GM12874 (cell line): ENCODE data around the gene CRYBG1.

Experiments used
- TF ChIP-seq, protein P1 (sequence below): IDR thresholded peaks from 2 replicates; pipeline ENCODE4 v1.5.1; 2011; ENCODE audit warnings: low read depth, mild to moderate bottlenecking, control low read depth, low read length, moderate library complexity; ENCODE audit not compliant: insufficient read depth

CRYBG1 gene

DNA sequence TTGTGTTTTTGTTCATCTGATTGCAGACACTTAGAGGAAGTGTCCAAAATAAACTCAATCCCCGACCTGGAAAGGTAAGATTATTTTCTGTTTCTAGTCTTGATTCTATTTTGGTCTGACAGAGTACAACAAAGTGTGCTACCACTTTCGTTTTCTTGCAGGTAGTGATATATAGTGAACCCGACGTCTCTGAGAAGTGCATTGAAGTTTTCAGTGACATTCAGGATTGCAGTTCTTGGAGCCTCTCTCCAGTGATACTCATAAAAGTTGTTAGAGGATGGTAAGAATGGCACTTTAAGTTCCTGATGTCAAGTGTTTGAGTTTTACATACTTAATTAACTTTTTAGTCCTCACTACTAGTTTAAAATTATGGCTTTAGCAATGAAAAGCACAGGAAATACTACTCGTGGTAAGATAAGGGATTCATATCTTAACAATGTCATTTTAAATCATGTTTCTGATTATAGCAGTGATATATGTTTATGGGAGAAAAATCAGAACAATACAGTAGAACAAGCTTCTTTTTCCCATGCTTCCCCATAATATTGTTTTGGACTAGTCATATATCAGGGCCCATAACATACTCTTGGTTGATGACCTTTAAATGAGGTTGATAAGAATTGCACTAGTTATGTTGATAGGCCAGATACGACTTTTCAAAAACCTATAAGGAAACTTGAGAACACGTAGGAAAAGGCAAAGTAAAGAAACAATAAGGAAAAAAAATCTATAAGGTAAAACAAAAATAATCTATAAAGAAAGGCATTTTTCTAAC, 164.8 kb downstream of the CRYBG1 start:
- TF ChIP-seq, protein P1, sequence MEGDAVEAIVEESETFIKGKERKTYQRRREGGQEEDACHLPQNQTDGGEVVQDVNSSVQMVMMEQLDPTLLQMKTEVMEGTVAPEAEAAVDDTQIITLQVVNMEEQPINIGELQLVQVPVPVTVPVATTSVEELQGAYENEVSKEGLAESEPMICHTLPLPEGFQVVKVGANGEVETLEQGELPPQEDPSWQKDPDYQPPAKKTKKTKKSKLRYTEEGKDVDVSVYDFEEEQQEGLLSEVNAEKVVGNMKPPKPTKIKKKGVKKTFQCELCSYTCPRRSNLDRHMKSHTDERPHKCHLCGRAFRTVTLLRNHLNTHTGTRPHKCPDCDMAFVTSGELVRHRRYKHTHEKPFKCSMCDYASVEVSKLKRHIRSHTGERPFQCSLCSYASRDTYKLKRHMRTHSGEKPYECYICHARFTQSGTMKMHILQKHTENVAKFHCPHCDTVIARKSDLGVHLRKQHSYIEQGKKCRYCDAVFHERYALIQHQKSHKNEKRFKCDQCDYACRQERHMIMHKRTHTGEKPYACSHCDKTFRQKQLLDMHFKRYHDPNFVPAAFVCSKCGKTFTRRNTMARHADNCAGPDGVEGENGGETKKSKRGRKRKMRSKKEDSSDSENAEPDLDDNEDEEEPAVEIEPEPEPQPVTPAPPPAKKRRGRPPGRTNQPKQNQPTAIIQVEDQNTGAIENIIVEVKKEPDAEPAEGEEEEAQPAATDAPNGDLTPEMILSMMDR: no peak

DNA sequence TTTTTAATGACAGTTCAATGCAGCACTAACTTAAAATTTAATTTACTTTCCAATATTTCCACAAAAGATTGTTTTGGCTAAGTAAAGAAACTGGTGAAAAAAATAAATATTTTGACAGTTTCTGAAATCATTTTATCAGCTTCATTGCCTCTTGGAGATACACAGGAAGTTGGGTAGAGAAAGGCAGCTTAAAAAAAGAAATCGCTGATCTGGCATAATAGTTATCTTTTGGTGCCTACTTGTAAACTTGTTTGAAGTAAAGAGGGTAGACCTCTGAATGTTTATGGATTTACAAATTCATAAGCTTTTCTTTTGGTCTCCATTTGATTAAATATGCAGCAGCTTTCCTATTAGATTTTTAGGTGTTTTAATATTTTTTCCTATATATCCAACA, 165.4 kb downstream of the CRYBG1 start:
- TF ChIP-seq, protein P1: no peak

DNA sequence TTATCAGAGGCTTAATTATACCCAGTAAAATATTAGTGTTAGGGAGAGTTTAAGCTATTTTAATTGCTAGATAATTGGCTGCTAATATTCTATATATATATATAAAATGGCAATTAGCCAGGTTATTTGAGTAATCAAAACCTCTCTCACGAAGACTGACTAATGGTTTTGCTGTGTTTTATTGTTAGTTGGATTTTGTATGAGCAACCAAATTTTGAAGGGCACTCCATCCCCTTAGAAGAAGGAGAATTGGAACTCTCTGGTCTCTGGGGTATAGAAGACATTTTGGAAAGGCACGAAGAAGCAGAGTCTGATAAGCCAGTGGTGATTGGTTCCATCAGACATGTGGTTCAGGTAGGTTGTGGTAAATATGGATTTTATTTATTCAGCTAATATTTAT, 166.6 kb downstream of the CRYBG1 start:
- TF ChIP-seq, protein P1: no peak

DNA sequence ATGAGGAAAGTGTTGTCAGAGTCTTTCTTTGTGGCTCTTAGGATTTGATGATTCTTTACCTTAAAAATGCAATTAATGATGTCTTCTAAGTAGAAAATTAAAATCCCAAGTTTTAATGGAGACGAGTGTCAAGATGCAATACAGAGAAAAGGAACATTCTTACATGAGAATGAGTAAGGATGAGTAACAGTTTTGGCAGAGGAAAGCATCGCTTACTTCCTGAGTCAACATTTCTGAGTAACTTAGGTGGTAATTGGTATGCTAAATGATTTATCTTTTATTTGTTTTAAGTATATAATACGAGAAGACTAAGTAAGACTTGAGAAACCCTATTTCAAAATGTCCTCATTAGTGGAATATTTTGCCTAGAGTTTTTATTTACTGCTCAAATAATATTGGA, 167.5 kb downstream of the CRYBG1 start:
- TF ChIP-seq, protein P1: no peak

DNA sequence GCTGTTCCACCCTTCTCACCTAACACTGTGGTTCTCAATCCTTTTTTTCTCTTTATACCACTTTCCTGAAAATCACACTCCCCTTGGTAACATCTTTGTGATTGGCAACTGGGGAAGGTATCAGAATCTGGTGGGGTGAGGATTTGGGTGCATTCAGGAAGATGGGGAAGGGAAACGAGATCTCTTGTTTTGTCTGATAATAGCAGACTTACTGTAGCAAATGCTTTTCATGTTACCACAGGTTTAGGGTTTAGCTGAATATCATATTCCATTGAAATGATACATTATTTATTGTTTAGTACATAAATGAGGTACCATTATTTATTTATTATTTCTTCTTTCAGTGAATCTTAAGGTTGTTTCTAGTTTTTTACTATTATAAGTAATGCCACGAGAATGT, 168.0 kb downstream of the CRYBG1 start:
- TF ChIP-seq, protein P1: no peak

DNA sequence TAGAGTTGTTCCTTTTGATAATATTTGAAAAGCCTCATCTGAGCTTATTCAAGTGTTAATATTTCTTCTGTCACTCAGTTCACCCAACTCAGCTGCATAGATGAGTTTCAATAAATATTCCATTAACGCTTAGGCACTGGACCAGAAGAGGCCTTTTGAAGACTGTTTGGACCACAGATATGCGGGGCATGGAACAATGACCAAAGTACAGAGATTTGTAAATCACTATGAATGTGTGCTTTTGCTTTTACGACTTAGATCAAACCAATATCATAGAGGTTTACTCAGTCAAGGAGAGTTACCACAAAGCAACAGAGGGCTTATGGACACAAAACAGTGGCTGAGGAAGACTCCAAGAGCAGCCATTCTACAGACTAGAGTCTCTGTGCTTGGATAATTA, 168.9 kb downstream of the CRYBG1 start:
- TF ChIP-seq, protein P1: no peak

DNA sequence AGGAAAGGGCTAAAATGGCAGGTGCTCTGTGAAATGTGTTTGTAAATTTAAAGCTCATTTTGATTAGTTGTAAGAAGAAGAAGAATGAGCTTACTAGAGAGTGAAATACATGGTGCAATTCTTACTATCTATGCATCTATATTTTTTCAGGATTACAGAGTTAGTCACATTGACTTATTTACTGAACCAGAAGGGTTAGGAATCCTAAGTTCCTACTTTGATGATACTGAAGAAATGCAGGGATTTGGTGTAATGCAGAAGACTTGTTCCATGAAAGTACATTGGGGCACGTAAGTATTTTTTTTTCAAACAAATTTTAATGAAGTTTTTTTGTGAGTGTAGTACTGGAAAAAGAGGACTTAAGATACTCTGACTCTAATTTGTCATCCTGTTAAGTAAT, 169.5 kb downstream of the CRYBG1 start:
- TF ChIP-seq, protein P1: no peak
